SU-DHL-6 (cell line): ENCODE data around the gene PANK2.

Experiments
- H2AFZ ChIP-seq: fragments of 200-600 bp; sonication (generic); 2 replicates; pipeline ENCODE4 v1.6.1; 2014; ENCODE audit warnings: low read depth, mild to moderate bottlenecking, moderate library complexity, mixed read lengths, antibody characterized with exemption, low read length; ENCODE audit not compliant: severe bottlenecking
- H3F3A ChIP-seq: fragments of 200-600 bp; shearing (Covaris generic); 2 replicates; pipeline ENCODE4 v1.6.0; 2016; ENCODE audit warnings: antibody characterized with exemption, mild to moderate bottlenecking; ENCODE audit not compliant: insufficient read depth
- H3K27ac ChIP-seq: fragments of 200-600 bp; sonication (generic); 2 replicates; pipeline ENCODE4 v1.5.1; 2016; ENCODE audit warnings: low read depth, mild to moderate bottlenecking, low read length, moderate library complexity, mixed read lengths
- H3K27me3 ChIP-seq: fragments of 200-600 bp; sonication (generic), shearing (Covaris generic); 2 replicates; pipeline ENCODE4 v1.6.0; 2014; ENCODE audit warnings: mild to moderate bottlenecking, low read length
- H3K36me3 ChIP-seq: fragments of 200-600 bp; sonication (generic); 2 replicates; pipeline ENCODE4 v1.6.1; 2014; ENCODE audit warnings: mild to moderate bottlenecking, low read length, mixed read lengths
- H3K4me2 ChIP-seq: fragments of 300-600, 200-600 bp; shearing (Covaris generic), sonication (generic); 2 replicates; pipeline ENCODE4 v1.6.0; 2014; ENCODE audit warnings: low read length, low read depth, mild to moderate bottlenecking; ENCODE audit not compliant: poor library complexity, severe bottlenecking
- H3K4me3 ChIP-seq: fragments of 200-600 bp; sonication (generic); 2 replicates; pipeline ENCODE4 v1.5.1; 2014; ENCODE audit warnings: antibody characterized with exemption, low read length, mild to moderate bottlenecking, mixed read lengths; ENCODE audit not compliant: insufficient read depth, poor library complexity, severe bottlenecking
- H3K79me2 ChIP-seq: fragments of 200-600 bp; sonication (generic); 2 replicates; pipeline ENCODE4 v1.6.1; 2014; ENCODE audit warnings: mild to moderate bottlenecking, low read length, moderate library complexity; ENCODE audit not compliant: insufficient read depth
- H3K9ac ChIP-seq: fragments of 200-600 bp; sonication (generic); 2 replicates; pipeline ENCODE4 v1.7.0; 2014; ENCODE audit warnings: mild to moderate bottlenecking, low read length
- H3K9me2 ChIP-seq: fragments of 200-600 bp; sonication (generic); replicated peaks from 2 replicates; pipeline ENCODE4 v1.6.1; 2014; ENCODE audit warnings: low read length; ENCODE audit not compliant: insufficient read depth
- H3K9me3 ChIP-seq: fragments of 200-600 bp; sonication (generic); 2 replicates; pipeline ENCODE4 v1.6.1; 2014; ENCODE audit warnings: low read length, mixed read lengths; ENCODE audit not compliant: insufficient read depth
- H4K20me1 ChIP-seq: fragments of 200-600 bp; sonication (generic); 2 replicates; pipeline ENCODE4 v1.6.1; 2014; ENCODE audit warnings: low read depth, mild to moderate bottlenecking, antibody characterized with exemption, low read length, moderate library complexity, mixed read lengths
- CTCF ChIP-seq: fragments of 200-600 bp; sonication (generic); IDR thresholded peaks from one replicate; pipeline ENCODE4 v1.5.1; 2017; ENCODE audit warnings: antibody characterized with exemption, mild to moderate bottlenecking, low read length, moderate library complexity; ENCODE audit not compliant: insufficient read depth, poor library complexity, severe bottlenecking
- EZH2phosphoT487 ChIP-seq: fragments of 200-600 bp; sonication (generic), shearing (Covaris generic); conservative IDR thresholded peaks from 2 replicates; pipeline ENCODE4 v1.6.1; 2018; ENCODE audit warnings: mild to moderate bottlenecking, antibody characterized with exemption, low read length, moderate library complexity, mixed read lengths

PANK2 gene

GRCh38 chr20:3973705-3974104 lies 84.5 kb downstream of the PANK2 start:
- no peaks in the 10 kb centered on the region for H3K79me2 ChIP-seq
- H3K9me2 ChIP-seq: no peaks in the 10 kb centered on the region
- TF ChIP-seq EZH2phosphoT487 (no peak), CTCF (no peak)

GRCh38 chr20:3976511-3976910 lies 87.3 kb downstream of the PANK2 start:
- no peak for TF ChIP-seq CTCF
- TF ChIP-seq EZH2phosphoT487: no peak
- Histone ChIP-seq H2AFZ (no peak overlapping the region), H3K27me3 (no peaks in the 10 kb centered on the region), H3K4me3 (no peak overlapping the region), H3K9me2 (no peaks in the 10 kb centered on the region), H3K4me2 (no peak overlapping the region), H3K36me3 (no peaks in the 10 kb centered on the region), H3K79me2 (no peaks in the 10 kb centered on the region), H4K20me1 (0 out of 2 replicates have a peak, but pooled peaks cover 5% of the 10 kb centered on the region), H3F3A (no peaks in the 10 kb centered on the region), H3K27ac (no peak overlapping the region), H3K9ac (no peak overlapping the region), H3K9me3 (no peaks in the 10 kb centered on the region)

More at GRCh38 chr20:3973705-3974104, 84.5 kb downstream of the PANK2 start:
- Histone ChIP-seq H4K20me1 (0 out of 2 replicates have a peak, but pooled peaks cover 5% of the 10 kb centered on the region), H3K27ac (no peak overlapping the region), H3F3A (no peaks in the 10 kb centered on the region), H3K9me3 (no peaks in the 10 kb centered on the region), H3K9ac (no peak overlapping the region), H3K4me3 (no peak overlapping the region), H3K27me3 (no peaks in the 10 kb centered on the region), H2AFZ (no peak overlapping the region), H3K36me3 (no peaks in the 10 kb centered on the region), H3K4me2 (no peak overlapping the region)
